HG02852 (cell line): ENCODE measurements around the gene MASP2.
A peak's percentile ranks its signal among the peaks of the same experiment; 100 is the strongest.
"Not testable (repeated sequence)": the region's sequence is repeated elsewhere in the genome, so short reads cannot be mapped to it uniquely, and the experiment has no call there.

Experiments used
- ATAC-seq: cut with Tn5 transposase; IDR thresholded peaks from one replicate; pipeline ENCODE4 v1.9.1; 2021; ENCODE audit warnings: mild to moderate bottlenecking, moderate library complexity; ENCODE audit not compliant: unreplicated experiment

The MASP2 gene

GRCh38 chr1:11046625-11047365, at the start of gene MASP2:
Gene MASP2, minus strand, starts transcription at chr1:11047239. Its CDS starts 32 bp downstream, at chr1:11047207.
- no peak for ATAC-seq

DNA sequence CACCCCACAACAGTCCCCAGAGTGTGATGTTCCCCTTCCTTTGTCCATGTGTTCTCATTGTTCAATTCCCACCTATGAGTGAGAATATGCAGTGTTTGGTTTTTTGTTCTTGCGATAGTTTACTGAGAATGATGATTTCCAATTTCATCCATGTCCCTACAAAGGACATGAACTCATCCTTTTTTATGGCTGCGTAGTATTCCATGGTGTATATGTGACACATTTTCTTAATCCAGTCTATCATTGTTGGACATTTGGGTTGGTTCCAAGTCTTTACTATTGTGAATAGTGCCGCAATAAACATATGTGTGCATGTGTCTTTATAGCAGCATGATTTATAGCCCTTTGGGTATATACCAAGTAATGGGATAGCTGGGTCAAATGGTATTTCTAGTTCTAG, 36.7 kb upstream of the MASP2 start:
- ATAC-seq = not testable (repeated sequence)

DNA sequence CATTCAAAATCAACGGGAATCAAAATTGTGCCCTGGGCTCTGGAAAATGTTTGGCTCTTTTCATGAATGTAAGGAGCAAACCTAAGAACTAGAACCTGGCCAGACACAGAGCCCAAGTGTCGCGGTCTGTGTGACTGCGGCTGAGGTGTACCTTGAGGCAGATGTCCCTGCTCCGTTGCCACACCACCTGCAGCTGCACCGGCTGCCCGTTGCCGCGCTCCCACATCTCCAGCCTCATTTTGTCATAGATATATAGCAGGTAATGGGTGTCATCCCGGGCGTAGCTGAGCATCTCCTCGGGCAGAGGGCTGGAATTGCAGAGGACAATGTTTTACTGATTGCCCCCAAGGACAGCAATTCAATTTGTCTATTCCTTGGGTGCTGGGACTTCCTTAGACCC, 33.9 kb upstream of the MASP2 start:
- no peak for ATAC-seq

- ATAC-seq = no peak
Measured at GRCh38 chr1:11078631-11079030, 31.6 kb upstream of the MASP2 start.

DNA sequence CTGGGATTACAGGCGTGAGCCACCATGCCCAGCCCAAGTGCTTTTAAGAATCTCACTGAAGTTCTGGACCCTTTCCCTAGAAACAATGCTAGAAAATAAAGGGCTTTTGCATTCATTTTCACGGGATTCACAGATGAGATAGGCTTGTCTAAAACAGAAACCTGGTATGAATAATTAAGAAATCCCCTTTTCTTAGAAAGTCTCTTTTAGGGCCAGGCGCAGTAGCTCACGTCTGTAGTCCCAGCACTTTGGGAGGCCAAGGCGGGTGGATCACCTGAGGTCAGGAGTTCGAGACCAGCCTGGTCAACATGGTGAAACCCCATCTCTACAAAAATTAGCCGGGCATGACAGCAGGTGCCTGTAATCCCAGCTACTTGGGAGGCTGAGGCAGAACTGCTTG, 26.4 kb upstream of the MASP2 start:
- not testable (repeated sequence) for ATAC-seq

GRCh38 chr1:11072216-11072917, 25.3 kb upstream of the MASP2 start:
- no peak for ATAC-seq

DNA sequence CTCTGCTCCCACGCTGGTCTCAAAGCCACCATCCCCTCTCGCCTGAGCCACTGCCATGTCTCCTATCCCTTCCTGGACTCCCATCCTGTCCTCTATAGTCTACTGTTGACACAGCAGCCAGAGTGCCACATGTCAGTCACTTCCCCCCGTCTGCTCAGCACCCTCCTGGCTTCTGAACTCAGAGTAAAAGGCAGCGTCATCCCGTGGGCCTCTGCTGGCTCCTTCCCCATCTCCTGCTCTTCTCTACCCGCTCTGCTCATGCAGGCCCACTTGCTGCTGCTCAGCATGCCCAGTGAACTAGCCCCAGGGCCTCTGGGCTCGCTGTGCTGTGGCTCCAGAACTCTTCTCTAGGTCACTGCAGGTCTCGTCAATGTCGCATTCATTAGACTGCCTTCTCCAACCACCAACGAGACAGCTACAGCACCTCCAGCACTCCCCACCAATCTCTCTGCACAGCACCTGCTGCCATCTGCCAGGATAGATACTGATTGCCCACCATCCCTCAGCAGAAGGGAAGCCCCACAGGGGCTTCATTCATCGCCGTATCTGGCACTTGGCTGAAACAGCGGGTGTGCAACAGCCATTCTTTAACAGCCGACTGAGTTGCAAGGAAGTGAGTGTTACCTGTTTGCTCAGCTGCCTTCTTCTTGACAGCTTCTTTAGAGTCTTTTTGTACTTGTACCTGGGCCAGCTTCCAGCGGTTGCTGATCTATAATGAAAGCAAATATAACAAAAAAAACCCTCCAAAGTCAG, 24.6 kb upstream of the MASP2 start:
- no peak for ATAC-seq

GRCh38 chr1:11070876-11071275, 23.8 kb upstream of the MASP2 start:
- ATAC-seq = no peak

DNA sequence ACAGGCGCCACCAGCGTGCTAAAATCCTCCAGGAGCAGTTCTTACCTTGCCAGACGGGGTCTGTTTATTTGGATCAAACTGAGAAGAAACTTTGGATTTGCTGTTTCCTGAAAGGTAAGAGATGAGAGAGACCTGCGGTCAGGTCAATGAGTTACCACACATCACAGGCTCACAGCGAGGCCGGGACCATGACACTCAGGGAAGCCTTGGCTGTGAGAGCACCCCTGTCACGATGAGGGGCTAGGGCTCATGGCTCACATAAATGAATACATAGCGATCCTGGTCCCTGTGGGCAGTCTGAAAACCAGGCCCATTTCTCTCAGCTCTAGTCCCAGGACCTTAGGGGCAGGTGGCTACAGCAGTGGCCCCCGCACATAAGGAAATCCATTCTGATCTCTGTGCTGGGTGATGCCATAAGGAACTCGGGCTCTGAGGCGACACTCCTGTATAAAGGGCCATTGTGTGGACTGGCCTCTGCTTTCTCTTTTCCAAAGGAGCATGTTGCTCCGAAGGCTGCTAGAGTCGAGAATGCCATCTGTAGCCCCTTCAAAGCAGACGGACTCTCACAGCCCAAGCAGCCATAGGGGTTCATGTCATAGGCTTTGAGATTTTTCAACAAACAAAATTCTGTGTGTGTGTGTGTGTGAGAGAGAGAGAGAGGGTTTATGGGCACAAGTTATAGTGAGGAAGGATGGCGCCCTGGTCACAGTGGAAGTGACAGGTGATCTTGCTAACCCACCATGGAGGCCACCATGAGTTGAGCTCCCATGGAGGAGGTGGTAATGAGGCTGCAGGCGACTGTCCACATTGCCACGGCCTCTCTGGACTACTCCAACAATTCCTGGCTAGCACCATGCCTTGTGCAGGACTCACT, 21.8 kb upstream of the MASP2 start:
- no peak for ATAC-seq

DNA sequence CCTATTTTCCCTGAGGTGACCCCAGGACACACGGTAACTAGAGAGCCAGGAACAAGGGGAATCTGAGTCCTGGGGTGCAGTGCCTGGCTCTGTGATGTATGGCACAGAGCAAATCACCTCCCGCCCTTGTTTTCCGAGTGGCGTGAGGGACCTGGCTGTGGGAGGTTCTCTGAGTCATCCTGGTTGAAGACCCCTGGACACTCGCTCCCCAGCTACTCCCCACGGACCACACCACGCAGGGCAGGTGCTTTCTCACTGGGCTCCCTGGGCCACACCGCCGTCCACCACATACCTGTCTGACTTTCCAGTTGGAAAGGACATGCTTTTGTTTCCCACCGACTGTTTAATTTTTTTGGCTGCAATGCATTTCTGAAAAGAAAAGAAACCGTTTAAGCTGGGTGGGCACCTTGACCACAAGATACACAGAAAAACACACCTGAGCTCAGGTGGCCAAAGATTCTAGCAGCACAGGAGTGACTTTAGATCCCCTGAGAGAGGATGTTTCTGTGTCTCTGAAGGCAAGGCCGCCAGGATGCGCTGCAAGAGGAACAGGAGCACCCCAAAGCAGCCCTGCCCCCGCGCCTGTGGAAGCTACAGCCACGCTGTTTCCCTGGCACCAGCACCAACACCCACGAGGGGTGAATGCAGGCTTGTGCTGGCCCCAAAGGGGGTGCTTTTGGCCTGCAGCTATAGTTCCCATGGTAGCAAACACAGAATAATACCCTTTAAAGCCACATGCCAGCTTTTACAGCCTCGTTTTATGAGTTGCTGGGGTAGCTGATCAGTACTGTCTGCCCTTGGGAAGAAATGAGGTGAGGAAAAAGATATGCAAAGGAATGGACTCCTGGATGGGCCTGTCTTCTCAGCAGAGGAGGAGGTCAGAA, 20.9 kb upstream of the MASP2 start:
- ATAC-seq = no peak

DNA sequence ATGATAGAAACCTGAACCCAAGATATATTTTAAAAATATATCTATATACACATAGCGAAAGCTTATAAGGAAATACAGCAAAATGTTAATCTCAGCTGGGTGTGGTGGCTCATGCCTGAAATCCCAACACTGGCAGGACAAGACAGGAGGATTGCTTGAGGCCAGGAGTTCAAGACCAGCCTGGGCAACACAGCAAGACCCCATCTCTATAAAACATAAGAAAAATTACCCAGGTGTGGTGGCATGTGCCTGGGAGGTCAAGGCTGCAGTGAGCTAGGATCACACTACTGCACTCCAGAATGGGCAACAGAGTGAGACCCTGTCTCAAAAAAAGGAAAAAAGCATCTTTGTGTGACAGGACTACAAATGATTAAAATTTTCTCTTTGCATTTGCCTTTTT, 18.8 kb upstream of the MASP2 start:
- ATAC-seq = no peak

- ATAC-seq = no peak
Measured at GRCh38 chr1:11064942-11065341, 17.9 kb upstream of the MASP2 start.

- not testable (repeated sequence) for ATAC-seq
Measured at GRCh38 chr1:11063937-11064537, 17.0 kb upstream of the MASP2 start.

- no peak for ATAC-seq
Measured at GRCh38 chr1:11062965-11063401, 15.9 kb upstream of the MASP2 start.

- no peak for ATAC-seq
Measured at GRCh38 chr1:11061652-11062365, 14.8 kb upstream of the MASP2 start.

- ATAC-seq = peak; percentile 86
Measured at GRCh38 chr1:11059968-11060830, 13.2 kb upstream of the MASP2 start, which contains the start of gene SRM. Gene SRM, minus strand, starts transcription at chr1:11060018. Its CDS starts 75 bp downstream, at chr1:11059943.

DNA sequence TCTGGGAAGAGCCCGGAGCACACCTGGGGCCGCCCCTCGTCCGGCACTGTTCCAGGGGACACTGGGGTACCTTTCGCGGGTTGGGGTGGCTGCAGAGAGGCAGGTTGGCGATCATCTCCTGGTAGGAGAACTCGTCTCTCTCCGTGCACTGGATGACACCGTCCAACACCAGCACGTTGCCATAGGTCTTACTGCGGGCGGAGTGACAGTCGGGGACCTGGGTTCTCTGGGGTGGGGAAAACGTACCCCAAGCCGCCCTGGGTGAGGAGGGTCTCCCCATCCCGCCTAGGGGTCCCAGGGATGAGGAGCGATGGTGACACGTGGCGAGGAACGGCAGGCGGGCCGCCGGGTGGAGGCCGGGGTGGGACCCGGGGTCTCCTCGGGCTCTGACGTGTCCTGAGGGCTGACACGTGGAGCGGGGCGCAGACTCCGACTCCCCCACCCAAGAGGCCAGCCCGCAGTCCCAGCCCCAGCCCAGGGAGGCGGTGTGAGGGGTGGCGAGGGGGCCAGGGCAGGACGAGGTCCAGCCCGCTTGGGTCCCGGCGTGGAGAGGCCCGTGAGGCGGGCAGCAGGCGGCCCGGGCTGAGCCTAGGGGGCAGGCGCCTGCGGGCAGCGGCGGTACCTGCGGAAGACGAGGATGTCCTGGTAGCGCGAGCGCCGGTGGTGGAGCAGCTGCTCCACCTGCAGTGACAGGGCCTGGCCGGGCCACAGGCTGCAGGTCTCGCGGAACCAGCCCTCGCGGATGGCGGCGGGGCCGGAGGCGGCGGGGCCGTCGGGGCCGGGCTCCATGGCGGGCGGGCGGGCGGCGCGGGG, 12.3 kb upstream of the MASP2 start:
- ATAC-seq = peak; percentile 26
